ENCODE measurements around the gene CLTB.

CLTB gene

GRCh38 chr5:176379881-176380280 is 36.5 kb downstream of the CLTB start:
- no peak for DNase-seq

GRCh38 chr5:176373100-176373818 is 43.1 kb downstream of the CLTB start:
- no peak overlapping the region for H3K4me3 ChIP-seq
- H3K27me3 ChIP-seq = no peaks in the 10 kb centered on the region
- H3K9me3 ChIP-seq = no peaks in the 10 kb centered on the region
- DNase-seq = peak in 1 of 2 donors; percentile 64
- H3K36me3 ChIP-seq = peaks cover 23 to 47% (median 26%) of the 10 kb centered on the region in 3 donors
- peak overlapping the region; percentile 8 to 39 for H3K27ac ChIP-seq
- intact Hi-C loops (cut with DNase I; ENCODE audit: low total_unique reads) = no loop called here
- H3K4me1 ChIP-seq = peaks cover 0 to 16% (median 7%) of the 10 kb centered on the region in 4 donors
- no peak for TF ChIP-seq CTCF (IDR thresholded peaks at IDR 0.05)

More at GRCh38 chr5:176379881-176380280, 36.5 kb downstream of the CLTB start:
- H3K9me3 ChIP-seq = no peaks in the 10 kb centered on the region
- H3K27ac ChIP-seq = no peak overlapping the region
- intact Hi-C loops (cut with DNase I; ENCODE audit: low total_unique reads) = no loop called here
- no peaks in the 10 kb centered on the region for H3K27me3 ChIP-seq
- H3K4me3 ChIP-seq = no peak overlapping the region
- TF ChIP-seq CTCF (IDR thresholded peaks at IDR 0.05) = no peak
- peaks cover 0 to 37% (median 28%) of the 10 kb centered on the region in 3 donors for H3K36me3 ChIP-seq
- H3K4me1 ChIP-seq = peaks cover 0 to 22% (median 15%) of the 10 kb centered on the region in 4 donors

- intact Hi-C loops (cut with DNase I; ENCODE audit: low total_unique reads) = no loop called here
- no peak for TF ChIP-seq CTCF (IDR thresholded peaks at IDR 0.05)
- Histone ChIP-seq H3K4me3 (no peak overlapping the region), H3K4me1 (peaks cover 0 to 16% (median 7%) of the 10 kb centered on the region in 4 donors), H3K9me3 (no peaks in the 10 kb centered on the region), H3K36me3 (peaks cover 29 to 57% (median 32%) of the 10 kb centered on the region in 3 donors), H3K27me3 (no peaks in the 10 kb centered on the region), H3K27ac (peak overlapping the region in 1 of 2 donors; percentile 39)
- DNase-seq = no peak
These were observed 44.5 kb downstream of the CLTB start for GRCh38 chr5:176371621-176372539.

- no peak overlapping the region for H3K27ac ChIP-seq
- TF ChIP-seq CTCF (IDR thresholded peaks at IDR 0.05) = no peak
- peaks cover 29 to 51% (median 32%) of the 10 kb centered on the region in 3 donors for H3K36me3 ChIP-seq
- intact Hi-C loops (cut with DNase I; ENCODE audit: low total_unique reads) = no loop called here
- no peaks in the 10 kb centered on the region for H3K27me3 ChIP-seq
- H3K4me1 ChIP-seq = peaks cover 0 to 25% (median 11%) of the 10 kb centered on the region in 4 donors
- H3K9me3 ChIP-seq = no peaks in the 10 kb centered on the region
- DNase-seq = no peak
- H3K4me3 ChIP-seq = no peak overlapping the region
These were observed 46.2 kb downstream of the CLTB start for GRCh38 chr5:176369934-176370711.

- DNase-seq = no peak
- TF ChIP-seq CTCF (IDR thresholded peaks at IDR 0.05) = no peak
- no peaks in the 10 kb centered on the region for H3K9me3 ChIP-seq
- no peaks in the 10 kb centered on the region for H3K27me3 ChIP-seq
- no peak overlapping the region for H3K4me3 ChIP-seq
- no peak overlapping the region for H3K27ac ChIP-seq
- H3K4me1 ChIP-seq = peaks cover 0 to 27% (median 15%) of the 10 kb centered on the region in 4 donors
- intact Hi-C loops (cut with DNase I; ENCODE audit: low total_unique reads) = no loop called here
- peaks cover 29 to 51% (median 32%) of the 10 kb centered on the region in 3 donors for H3K36me3 ChIP-seq
These were observed 47.6 kb downstream of the CLTB start for GRCh38 chr5:176368726-176369125.

All from tibial artery (tissue), 4 donors.